Hepatic stellate cell (primary cell): ENCODE results near the gene ABHD17A.

Experiments
- DNase-seq: peaks from one replicate; pipeline ENCODE4 v3.0.0; 2011; ENCODE audit warnings: low spot score

ABHD17A gene

GRCh38 chr19:1839658-1840540, 45.4 kb downstream of the ABHD17A start:
- DNase-seq: no peak

DNA sequence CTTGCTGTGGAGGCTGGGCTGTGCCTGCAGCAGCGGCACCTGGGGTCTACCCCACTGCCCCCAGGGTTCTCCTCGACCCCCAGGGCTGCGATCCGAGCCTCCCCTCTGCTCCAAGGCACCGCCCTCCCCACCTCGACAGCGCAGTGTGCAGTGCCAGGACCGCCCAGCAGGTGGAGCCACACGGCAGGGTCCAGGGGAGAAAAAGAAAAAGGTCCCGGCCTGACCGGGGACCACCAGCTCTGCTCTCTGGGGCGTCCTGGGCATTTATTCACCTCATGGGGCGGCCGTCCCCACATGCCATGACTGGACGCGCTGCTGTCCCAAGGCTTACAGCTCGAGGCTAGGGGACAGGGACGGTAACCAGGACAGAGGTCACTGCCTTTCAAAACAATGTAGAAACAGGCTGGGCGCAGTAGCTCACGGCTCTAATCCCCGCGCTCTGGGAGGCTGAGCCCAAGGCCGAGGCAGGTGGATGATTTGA, 47.6 kb downstream of the ABHD17A start:
- DNase-seq: peak; percentile 87

GRCh38 chr19:1837222-1837565, 48.1 kb downstream of the ABHD17A start:
- DNase-seq: no peak

- DNase-seq: no peak
Observed at GRCh38 chr19:1836458-1837221, 48.7 kb downstream of the ABHD17A start.

DNA sequence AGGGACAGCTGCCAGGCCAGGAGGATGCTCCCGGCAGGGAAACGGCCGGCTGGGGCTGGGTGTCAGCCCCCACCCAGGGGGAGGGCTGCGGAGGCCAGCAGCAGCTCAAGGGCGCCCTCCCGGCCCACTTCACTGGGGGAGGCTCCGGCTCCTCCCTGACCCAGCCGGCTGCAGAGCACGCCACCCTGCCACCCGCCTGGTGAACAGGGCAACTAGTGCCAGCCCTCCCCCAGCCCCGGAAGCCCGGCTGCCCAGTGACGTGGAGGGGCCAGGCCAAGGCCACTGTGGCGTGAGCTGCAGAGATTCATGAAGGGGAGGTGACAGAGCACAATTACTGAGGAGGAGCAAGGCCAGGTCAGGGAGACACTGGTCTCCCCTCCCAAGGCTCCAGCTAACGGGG, 51.8 kb downstream of the ABHD17A start:
- DNase-seq: no peak

GRCh38 chr19:1832046-1832663, 53.1 kb downstream of the ABHD17A start:
- no peak for DNase-seq

- no peak for DNase-seq
Observed at GRCh38 chr19:1830978-1831377, 54.3 kb downstream of the ABHD17A start.

- no peak for DNase-seq
Observed at GRCh38 chr19:1830568-1830967, 54.7 kb downstream of the ABHD17A start.

- DNase-seq: no peak
Observed at GRCh38 chr19:1829958-1830357, 55.3 kb downstream of the ABHD17A start.

- no peak for DNase-seq
Observed at GRCh38 chr19:1828279-1829238, 56.7 kb downstream of the ABHD17A start.

DNA sequence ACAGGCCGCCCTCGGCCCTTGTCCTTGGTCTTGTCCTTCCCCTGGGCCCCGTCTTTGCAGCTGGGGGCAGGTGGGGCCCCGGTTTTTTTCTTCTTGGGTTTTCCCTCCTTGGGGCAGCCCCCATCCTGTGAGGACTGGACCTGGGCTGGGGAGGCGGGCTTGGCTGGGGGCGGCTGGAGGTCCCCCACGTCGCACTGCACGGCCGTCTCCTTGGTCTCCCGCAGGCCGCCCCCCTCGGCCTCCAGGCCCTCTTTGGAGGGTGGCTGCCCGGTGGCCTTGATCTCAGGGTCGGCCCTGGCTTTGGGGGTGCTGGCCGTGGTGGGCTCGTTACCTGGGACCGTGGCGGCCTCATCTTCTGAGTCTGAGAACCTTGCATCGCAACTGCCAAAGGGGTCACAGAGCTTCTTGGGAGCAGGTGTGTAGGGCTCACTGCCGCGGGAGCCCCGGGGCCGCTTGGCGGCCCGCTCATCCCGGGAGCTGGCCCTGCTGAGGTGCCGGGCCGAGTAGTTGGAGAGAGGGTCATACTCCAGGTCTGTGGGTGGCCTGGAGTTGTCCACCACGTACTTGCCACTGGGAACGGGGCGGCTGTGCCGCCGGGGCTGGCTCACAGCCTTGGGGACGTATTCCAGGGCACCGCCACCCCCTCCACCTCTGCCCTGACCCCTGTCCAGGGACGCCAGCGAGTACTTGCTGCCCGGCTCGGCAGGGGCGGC, 57.6 kb downstream of the ABHD17A start:
- no peak for DNase-seq
